Measurements from ENCODE around the gene CABP2. TPM values are rescaled to one million over a fixed set of nuclear protein-coding genes. Genes with fewer than 3 reads are reported as not detected.

The CABP2 gene
- total RNA-seq, 1 experiment from 2014 or later, result not detected

GRCh38 chr11:67492069-67492727 lies 31.0 kb downstream of the CABP2 start:
- H3K27me3 ChIP-seq (ENCODE audit: low read length), result no peaks in the 10 kb centered on the region
- no peak overlapping the region for H3K4me2 ChIP-seq (ENCODE audit: low read length)
- ChIA-PET CTCF (no interaction called here), POLR2A (ENCODE audit: unreplicated experiment) (no interaction called here)
- H3K36me3 ChIP-seq (ENCODE audit: low read depth, low read length), result no peaks in the 10 kb centered on the region; the same call in 1 of the 2 replicates
- H3K27ac ChIP-seq (ENCODE audit: low read length), result no peak overlapping the region
- H3K9ac ChIP-seq (ENCODE audit: low read length), result no peak overlapping the region
- H2AFZ ChIP-seq (ENCODE audit: low read length), result no peak overlapping the region
- intact Hi-C loops (cut with micrococcal nuclease), result no loop called here
- no peak for DNase-seq
- H3K79me2 ChIP-seq (ENCODE audit: low read length), result no peaks in the 10 kb centered on the region
- no peaks in the 10 kb centered on the region for H3K9me2 ChIP-seq (replicated peaks; ENCODE audit: low read length)
- H3K4me1 ChIP-seq (ENCODE audit: insufficient read depth, low read length), result no peaks in the 10 kb centered on the region
- H3K4me3 ChIP-seq (ENCODE audit: low read length), result no peak overlapping the region
- no peaks in the 10 kb centered on the region for H4K20me1 ChIP-seq (ENCODE audit: low read length)
- BruUV-seq (replicated peaks), result no TSS peak
- H3F3A ChIP-seq (ENCODE audit: low read length, unreplicated experiment), result no peaks in the 10 kb centered on the region
- no peaks in the 10 kb centered on the region for H3K9me3 ChIP-seq (ENCODE audit: low read length)
- TF ChIP-seq EZH2 (IDR thresholded peaks at IDR 0.05; ENCODE audit: low read length, unreplicated experiment) (no peak), EZH2phosphoT487 (IDR thresholded peaks at IDR 0.05; ENCODE audit: borderline replicate concordance, low read length) (no peak), CTCF (conservative IDR thresholded peaks at IDR 0.05; ENCODE audit: low read depth, low read length) (no peak)
- no peak for ATAC-seq

GRCh38 chr11:67491276-67492068 lies 31.8 kb downstream of the CABP2 start:
- intact Hi-C loops (cut with micrococcal nuclease), result no loop called here
- Histone ChIP-seq H3F3A (ENCODE audit: low read length, unreplicated experiment) (no peaks in the 10 kb centered on the region), H3K27me3 (ENCODE audit: low read length) (no peaks in the 10 kb centered on the region), H3K27ac (ENCODE audit: low read length) (no peak overlapping the region), H2AFZ (ENCODE audit: low read length) (no peak overlapping the region), H3K36me3 (ENCODE audit: low read depth, low read length) (no peaks in the 10 kb centered on the region; the same call in 1 of the 2 replicates), H3K9me2 (replicated peaks; ENCODE audit: low read length) (no peaks in the 10 kb centered on the region), H3K9me3 (ENCODE audit: low read length) (no peaks in the 10 kb centered on the region), H3K9ac (ENCODE audit: low read length) (no peak overlapping the region), H3K4me1 (ENCODE audit: insufficient read depth, low read length) (no peaks in the 10 kb centered on the region), H4K20me1 (ENCODE audit: low read length) (no peaks in the 10 kb centered on the region), H3K79me2 (ENCODE audit: low read length) (no peaks in the 10 kb centered on the region), H3K4me2 (ENCODE audit: low read length) (no peak overlapping the region), H3K4me3 (ENCODE audit: low read length) (no peak overlapping the region)
- ChIA-PET CTCF (no interaction called here), POLR2A (ENCODE audit: unreplicated experiment) (no interaction called here)
- no TSS peak for BruUV-seq (replicated peaks)
- no peak; the same call in 1 of the 2 replicates for ATAC-seq
- TF ChIP-seq CTCF (conservative IDR thresholded peaks at IDR 0.05; ENCODE audit: low read depth, low read length) (no peak), EZH2 (IDR thresholded peaks at IDR 0.05; ENCODE audit: low read length, unreplicated experiment) (no peak), EZH2phosphoT487 (IDR thresholded peaks at IDR 0.05; ENCODE audit: borderline replicate concordance, low read length) (no peak)
- DNase-seq, result no peak

- POLR2A ChIA-PET (ENCODE audit: unreplicated experiment), result no interaction called here
Observed at GRCh38 chr11:67490727-67491065, 32.5 kb downstream of the CABP2 start.

More at GRCh38 chr11:67490727-67491065, 32.5 kb downstream of the CABP2 start:
- Histone ChIP-seq H3K9me3 (ENCODE audit: low read length) (no peaks in the 10 kb centered on the region), H4K20me1 (ENCODE audit: low read length) (no peaks in the 10 kb centered on the region), H3F3A (ENCODE audit: low read length, unreplicated experiment) (no peaks in the 10 kb centered on the region), H3K4me2 (ENCODE audit: low read length) (no peak overlapping the region), H3K79me2 (ENCODE audit: low read length) (no peaks in the 10 kb centered on the region), H3K27ac (ENCODE audit: low read length) (no peak overlapping the region), H3K27me3 (ENCODE audit: low read length) (no peaks in the 10 kb centered on the region), H3K4me3 (ENCODE audit: low read length) (no peak overlapping the region), H3K9me2 (replicated peaks; ENCODE audit: low read length) (no peaks in the 10 kb centered on the region), H3K4me1 (ENCODE audit: insufficient read depth, low read length) (no peaks in the 10 kb centered on the region), H3K36me3 (ENCODE audit: low read depth, low read length) (no peaks in the 10 kb centered on the region; the same call in 1 of the 2 replicates), H3K9ac (ENCODE audit: low read length) (no peak overlapping the region), H2AFZ (ENCODE audit: low read length) (no peak overlapping the region)
- no TSS peak for BruUV-seq (replicated peaks)
- no peak for TF ChIP-seq EZH2 (IDR thresholded peaks at IDR 0.05; ENCODE audit: low read length, unreplicated experiment)
- TF ChIP-seq EZH2phosphoT487 (IDR thresholded peaks at IDR 0.05; ENCODE audit: borderline replicate concordance, low read length), result no peak
- TF ChIP-seq CTCF (conservative IDR thresholded peaks at IDR 0.05; ENCODE audit: low read depth, low read length), result no peak
- intact Hi-C loops (cut with micrococcal nuclease), result no loop called here
- ATAC-seq (0 out of 2 replicates have a peak, but pooled peaks have one; percentile 7), DNase-seq (no peak)
- CTCF ChIA-PET, result no interaction called here

Data from PC-3 (cell line).